GM10248 (cell line): ENCODE measurements around the gene CES3.

Source experiments
- CTCF ChIA-PET: fragments of 300-600 bp; sonication (Branson Sonifier 250); formaldehyde crosslinking; extraction: SDS; loops from one replicate; lab custom pipeline; 2021; ENCODE audit warnings: antibody characterized with exemption; lab: Yijun Ruan, JAX
- POLR2A ChIA-PET: fragments of 350-650 bp; sonication (Branson Sonifier 250); formaldehyde crosslinking; extraction: SDS; loops from one replicate; lab custom pipeline; 2020; ENCODE audit warnings: antibody characterized with exemption; lab: Yijun Ruan, JAX
- DNase-seq: peaks from one replicate; pipeline ENCODE4 v3.0.0; 2012; ENCODE audit errors: extremely low spot score
- TF ChIP-seq, protein P1 (sequence below): IDR thresholded peaks from 2 replicates; pipeline ENCODE4 v1.5.1; 2012; ENCODE audit warnings: mild to moderate bottlenecking, low read depth; ENCODE audit errors: extremely low read depth, missing control alignments, control extremely low read depth

Gene CES3

GRCh38 chr16:66977341-66978113, 16.5 kb downstream of the CES3 start:
- TF ChIP-seq, protein P1, sequence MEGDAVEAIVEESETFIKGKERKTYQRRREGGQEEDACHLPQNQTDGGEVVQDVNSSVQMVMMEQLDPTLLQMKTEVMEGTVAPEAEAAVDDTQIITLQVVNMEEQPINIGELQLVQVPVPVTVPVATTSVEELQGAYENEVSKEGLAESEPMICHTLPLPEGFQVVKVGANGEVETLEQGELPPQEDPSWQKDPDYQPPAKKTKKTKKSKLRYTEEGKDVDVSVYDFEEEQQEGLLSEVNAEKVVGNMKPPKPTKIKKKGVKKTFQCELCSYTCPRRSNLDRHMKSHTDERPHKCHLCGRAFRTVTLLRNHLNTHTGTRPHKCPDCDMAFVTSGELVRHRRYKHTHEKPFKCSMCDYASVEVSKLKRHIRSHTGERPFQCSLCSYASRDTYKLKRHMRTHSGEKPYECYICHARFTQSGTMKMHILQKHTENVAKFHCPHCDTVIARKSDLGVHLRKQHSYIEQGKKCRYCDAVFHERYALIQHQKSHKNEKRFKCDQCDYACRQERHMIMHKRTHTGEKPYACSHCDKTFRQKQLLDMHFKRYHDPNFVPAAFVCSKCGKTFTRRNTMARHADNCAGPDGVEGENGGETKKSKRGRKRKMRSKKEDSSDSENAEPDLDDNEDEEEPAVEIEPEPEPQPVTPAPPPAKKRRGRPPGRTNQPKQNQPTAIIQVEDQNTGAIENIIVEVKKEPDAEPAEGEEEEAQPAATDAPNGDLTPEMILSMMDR = peak; percentile 93
- DNase-seq = peak; percentile 90
- ChIA-PET CTCF (interaction anchor here (0.6 to 5.1 kb wide), 21 partner anchors 11 to 451 kb away, joined by 3 to 48 read pairs (median 5); partner anchors contain the start of genes FBXL8, MATCAP1 and TRADD), POLR2A (no interaction called here)

DNA sequence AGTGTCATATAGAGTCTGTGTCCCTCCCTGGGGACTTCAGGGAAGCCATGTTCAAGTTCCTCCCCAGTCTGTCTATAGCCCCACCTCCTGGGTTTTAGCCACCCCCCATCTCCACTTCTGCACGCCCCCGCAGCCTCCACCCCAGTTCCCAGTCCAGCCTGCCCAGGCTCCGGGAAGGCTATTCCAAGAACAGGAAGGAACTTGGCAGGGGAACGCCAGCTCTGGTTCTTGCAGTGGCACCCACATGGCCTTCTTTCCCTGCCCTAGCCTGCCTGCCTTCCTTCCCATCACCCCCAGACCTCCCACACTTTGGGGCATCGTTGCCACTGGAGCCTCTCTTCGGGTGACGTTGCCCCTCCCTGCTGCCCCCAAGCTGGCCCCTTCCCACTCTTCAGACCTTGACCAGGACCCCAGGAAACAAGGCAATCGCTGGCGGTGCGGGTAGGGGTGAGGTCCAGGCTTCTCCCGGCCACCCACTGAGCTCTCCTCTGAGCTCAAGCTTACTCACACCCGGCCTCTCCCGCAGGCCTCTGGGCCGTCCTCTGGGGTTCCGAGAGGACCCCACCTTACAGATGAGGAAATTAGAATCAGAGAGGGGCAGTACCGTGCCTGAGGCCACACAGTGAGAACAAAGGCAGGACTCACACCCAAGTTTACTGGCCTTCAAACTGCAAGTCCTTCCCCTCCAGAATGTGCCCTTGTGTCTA, 18.1 kb downstream of the CES3 start:
- ChIA-PET CTCF (interaction anchor here (1.0 to 3.4 kb wide), 14 partner anchors 9 to 215 kb away, joined by 3 to 20 read pairs (median 6); partner anchors contain the start of genes CES4A and MATCAP1), POLR2A (no interaction called here)
- TF ChIP-seq, protein P1 = no peak
- no peak for DNase-seq

DNA sequence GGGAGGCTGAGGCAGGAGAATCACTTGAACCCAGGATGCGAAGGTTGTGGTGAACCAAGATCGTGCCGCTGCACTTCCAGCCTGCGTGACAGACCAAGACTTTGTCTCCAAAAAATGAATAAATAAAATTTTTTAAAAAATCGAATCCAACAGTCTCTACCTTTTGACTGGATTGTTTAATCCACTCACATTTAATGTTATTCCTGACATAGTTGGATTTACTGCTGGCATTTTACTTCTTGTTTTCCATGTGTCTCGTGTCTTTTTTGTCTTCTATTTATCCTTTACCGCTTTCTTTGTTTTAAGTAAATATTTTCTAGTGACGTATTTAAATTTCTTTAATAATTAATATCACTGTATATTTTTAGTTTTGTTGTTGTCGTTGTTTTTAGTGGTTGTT, 22.0 kb downstream of the CES3 start:
- ChIA-PET CTCF (interaction anchor here (1.2 to 2.9 kb wide), 5 partner anchors 9 to 176 kb away, joined by 3 to 19 read pairs (median 4); partner anchors contain the start of genes FBXL8 and TRADD), POLR2A (no interaction called here)

GRCh38 chr16:66984892-66985311, 23.8 kb downstream of the CES3 start:
- CTCF ChIA-PET = interaction anchor here (1.2 to 2.9 kb wide), 5 partner anchors 11 to 200 kb away, joined by 3 to 19 read pairs (median 6); no protein-coding TSS in a partner anchor

More for the DNA sequence above, 22.0 kb downstream of the CES3 start:
- TF ChIP-seq, protein P1 = no peak
- no peak for DNase-seq

GRCh38 chr16:66986559-66986958, 25.5 kb downstream of the CES3 start:
- ChIA-PET POLR2A (no interaction called here), CTCF (interaction anchor here (1.4 to 1.8 kb wide), 2 partner anchors 10 to 11 kb away, joined by 3 read pairs; no protein-coding TSS in a partner anchor)
- TF ChIP-seq, protein P1 = no peak
- DNase-seq = no peak

More at GRCh38 chr16:66984892-66985311, 23.8 kb downstream of the CES3 start:
- POLR2A ChIA-PET = no interaction called here
- TF ChIP-seq, protein P1 = no peak
- DNase-seq = no peak

GRCh38 chr16:66988197-66988788, 27.2 kb downstream of the CES3 start, which contains the start of gene CES4A:
Gene CES4A (plus strand): TSS chr16:66988589. CDS start chr16:66988773, 184 bp downstream.
- CTCF ChIA-PET = interaction anchor here (0.9 to 1.3 kb wide), 5 partner anchors 9 to 173 kb away, joined by 3 to 4 read pairs (median 3); no protein-coding TSS in a partner anchor
- TF ChIP-seq, protein P1 = no peak
- POLR2A ChIA-PET = no interaction called here
- no peak for DNase-seq
